HepG2 (cell line): Measurements from ENCODE around the gene CYP4F22.

ENCODE experiments used
- FOXP1 ChIP-seq, 2 experiments: fragments of 450-650 bp in 1 of 2; IDR thresholded peaks; 2 replicates each; pipeline ENCODE4 v1.6.1; 2017 to 2018; ENCODE audit warnings: antibody characterized with exemption in 1 of 2
- JUN ChIP-seq: sonication (generic); formaldehyde crosslinking; IDR thresholded peaks from 2 replicates; pipeline ENCODE4 v1.4.0; 2020; ENCODE audit warnings: mild to moderate bottlenecking, missing genetic modification reagents
- STAG1 ChIP-seq: sonication (generic); formaldehyde crosslinking; IDR thresholded peaks from 2 replicates; pipeline ENCODE4 v1.4.0; 2020; ENCODE audit warnings: missing genetic modification reagents

GRCh38 chr19:15551293-15552004 lies 43.1 kb downstream of the CYP4F22 start:
- TF ChIP-seq STAG1 (no peak), JUN (CRISPR knock-in tag) (no peak), FOXP1 (IDR thresholded peaks at IDR 0.05) (no peak), FOXP1 (CRISPR knock-in tag; IDR thresholded peaks at IDR 0.05) (no peak)
